Ishikawa (cell line): Measurements from ENCODE around the gene KRT17.

Source experiments
- EGR1 ChIP-seq: IDR thresholded peaks from 2 replicates; pipeline ENCODE4 v1.6.1; 2012
- NFIC ChIP-seq: IDR thresholded peaks from 2 replicates; pipeline ENCODE4 v1.6.1; 2012
- YY1 ChIP-seq: IDR thresholded peaks from 2 replicates; pipeline ENCODE4 v1.6.1; 2012; ENCODE audit warnings: low read depth

- TF ChIP-seq NFIC = no peak
- no peak for TF ChIP-seq EGR1
- TF ChIP-seq YY1 = no peak
Measured at GRCh38 chr17:41656249-41657023, 32.1 kb upstream of the KRT17 start.
